GM21367 (cell line): ENCODE data around the gene SEZ6L.

Experiments used
- ATAC-seq: cut with Tn5 transposase; IDR thresholded peaks from one replicate; pipeline ENCODE4 v1.9.1; 2021; ENCODE audit not compliant: unreplicated experiment

Gene SEZ6L

DNA sequence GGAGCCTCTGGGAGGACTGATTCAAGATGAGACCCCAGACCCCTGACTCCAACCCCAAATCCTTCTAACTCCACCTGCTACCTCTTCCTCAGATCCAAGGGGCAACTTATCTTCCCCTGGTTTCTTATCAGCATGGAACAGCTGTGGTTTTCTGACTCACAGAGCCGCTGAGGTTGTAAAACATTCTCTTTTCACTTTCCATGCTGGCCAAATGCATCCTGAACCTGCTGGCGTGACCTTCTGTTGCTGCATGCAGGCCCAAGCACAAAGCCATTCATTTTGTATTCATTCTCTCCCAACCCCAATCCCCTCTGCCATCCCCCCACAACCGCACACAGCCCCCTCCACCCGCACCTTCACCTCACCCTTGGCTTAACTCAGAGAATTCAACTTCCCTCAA, 70.3 kb downstream of the SEZ6L start:
- ATAC-seq: no peak

DNA sequence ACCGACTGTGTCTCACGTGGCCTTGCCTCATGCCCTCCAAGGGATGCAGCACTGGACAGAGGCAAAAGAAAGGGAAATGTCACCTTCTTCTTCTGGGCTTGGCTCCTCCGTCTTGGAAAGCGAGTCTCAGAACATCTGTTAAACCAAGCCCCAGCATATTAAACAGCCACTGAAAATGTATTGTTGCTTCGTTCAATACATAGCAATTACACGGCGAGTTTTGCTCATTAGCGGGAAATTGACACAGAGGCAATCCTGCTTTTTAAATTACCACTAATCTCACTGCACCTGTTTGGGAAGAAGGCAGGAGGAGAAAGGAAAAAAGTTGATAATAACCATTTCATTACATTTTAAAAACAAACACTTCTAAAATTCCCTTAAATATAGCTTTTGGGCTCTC, 72.1 kb downstream of the SEZ6L start:
- no peak for ATAC-seq

DNA sequence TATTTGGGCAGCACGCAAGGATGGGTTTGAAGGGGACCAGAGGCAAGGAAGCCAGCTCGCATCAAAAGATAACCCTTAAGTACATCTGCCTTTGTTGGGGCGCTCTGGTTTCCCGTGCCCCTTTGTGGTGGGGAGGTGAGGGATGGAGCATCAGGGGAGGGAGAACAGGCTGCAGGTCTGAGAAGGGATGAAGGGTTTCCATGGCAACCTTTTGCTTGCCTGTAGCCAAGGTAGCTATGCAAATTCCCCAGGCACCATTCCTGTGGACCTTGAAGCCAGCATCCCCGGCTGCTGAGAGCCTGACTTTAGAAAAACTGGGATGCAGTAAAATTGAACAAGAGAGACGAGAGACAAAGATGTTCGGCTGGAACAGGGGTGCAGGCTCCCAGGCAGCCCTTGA, 75.7 kb downstream of the SEZ6L start:
- no peak for ATAC-seq

DNA sequence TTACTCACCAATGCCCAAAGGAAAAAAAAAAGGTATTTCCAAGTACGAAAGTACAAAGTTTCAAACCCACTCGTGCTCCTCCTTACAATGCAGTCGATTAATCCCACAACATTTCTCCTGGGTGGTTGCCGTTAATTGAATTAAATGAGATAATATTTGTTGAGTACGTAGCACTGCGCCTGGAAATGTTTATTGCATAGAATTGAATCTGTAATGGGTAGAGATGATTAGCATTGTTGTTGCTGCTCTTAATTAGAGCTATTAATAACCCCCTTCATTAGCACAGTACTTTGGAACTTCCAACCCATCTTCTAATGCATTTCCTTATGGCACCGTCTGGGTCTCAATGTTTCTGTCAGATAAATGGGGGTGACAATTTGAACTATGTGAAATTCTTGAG, 77.3 kb downstream of the SEZ6L start:
- no peak for ATAC-seq

DNA sequence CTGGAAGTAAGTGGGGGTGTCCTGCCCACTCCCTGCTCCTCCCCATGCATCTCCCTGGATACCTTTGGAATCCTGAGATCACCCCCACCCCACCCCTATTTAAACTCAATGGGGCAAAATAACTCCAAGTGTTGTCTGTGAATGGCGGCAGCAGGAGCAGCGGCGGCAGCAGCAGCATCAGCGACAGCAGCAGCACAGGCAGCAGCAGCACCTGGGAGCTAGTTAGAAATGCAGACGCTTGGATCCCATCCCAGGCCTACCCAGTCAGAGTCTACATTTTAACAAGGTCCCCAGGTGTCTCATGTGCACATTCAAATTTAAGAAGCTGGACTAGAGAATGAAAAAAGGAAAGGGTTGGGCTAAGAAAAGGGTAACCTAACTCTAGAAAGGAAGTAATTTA, 82.6 kb downstream of the SEZ6L start:
- no peak for ATAC-seq

DNA sequence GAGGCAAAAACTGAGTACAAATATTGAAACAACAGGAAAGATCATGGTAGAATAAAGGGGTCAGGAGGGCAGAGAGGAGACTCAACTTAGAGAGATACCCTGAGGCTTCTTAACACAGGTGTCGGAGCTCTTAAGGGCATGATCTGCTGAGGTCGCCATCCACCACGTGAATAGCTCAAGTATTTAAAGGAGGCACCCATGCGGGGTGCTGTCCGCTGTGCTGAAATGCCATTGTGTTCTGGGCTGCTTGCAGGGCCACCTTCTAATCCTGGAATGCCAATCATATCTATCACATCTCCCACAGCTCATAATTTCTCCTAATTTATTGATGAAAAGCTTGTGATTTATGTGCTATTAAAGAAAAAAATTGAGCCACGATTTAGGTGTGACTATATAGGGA, 90.2 kb downstream of the SEZ6L start:
- no peak for ATAC-seq

DNA sequence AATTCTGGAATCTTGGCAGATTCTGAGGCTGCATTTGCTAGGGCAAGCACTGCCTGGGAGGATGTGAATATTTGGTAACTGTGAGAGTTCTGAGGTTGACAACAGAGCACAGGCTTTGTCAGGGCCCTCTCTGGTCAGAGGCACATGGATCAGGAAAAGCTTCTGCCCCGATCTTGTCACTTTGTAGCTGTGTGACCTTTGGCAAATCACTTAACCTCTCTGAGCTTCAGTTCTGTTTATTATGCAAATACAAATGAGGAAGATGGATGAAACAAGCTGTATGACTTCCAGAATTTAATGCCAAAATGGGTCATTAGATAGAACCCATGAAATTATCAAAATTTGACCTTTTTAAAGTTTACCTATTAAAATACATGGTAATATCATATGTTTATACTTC, 94.9 kb downstream of the SEZ6L start:
- ATAC-seq: no peak

DNA sequence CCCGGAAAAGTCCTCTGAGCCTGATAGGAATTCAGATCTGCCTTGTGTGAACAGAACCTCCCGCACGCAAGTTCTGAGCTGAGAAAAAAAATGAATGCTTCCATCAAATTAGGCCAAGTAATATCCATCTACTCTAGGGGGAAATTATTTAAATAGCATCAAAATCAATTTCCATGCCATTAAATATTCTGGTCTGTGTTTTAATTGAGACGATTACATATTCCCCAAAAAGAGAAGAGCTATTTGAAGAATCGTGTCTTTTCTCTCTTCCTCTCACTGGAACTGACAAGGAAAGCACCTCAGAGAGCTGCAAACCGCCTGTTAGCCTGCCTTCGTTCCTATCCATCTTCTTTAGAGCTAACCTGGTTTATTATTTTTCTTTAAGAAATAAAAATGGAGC, 96.0 kb downstream of the SEZ6L start:
- ATAC-seq: no peak

DNA sequence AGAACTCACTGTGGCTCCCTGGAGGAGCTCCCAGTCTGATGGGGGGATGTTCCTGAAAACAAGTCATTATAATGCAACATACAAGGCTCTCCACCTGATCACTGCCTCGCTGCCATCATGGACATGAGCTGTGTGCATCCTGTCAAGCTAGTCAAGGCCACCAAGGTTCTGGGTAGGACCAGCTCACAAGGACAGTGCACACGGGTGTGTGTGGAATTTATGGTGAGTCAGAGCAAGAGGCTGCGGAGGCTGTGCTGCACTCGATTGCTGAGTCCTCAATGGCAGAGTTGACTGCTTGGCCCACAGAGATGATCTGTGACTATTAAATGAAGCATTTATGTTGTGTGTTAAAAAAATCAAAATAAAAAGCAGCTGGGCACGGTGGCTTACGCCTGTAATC, 96.6 kb downstream of the SEZ6L start:
- no peak for ATAC-seq

DNA sequence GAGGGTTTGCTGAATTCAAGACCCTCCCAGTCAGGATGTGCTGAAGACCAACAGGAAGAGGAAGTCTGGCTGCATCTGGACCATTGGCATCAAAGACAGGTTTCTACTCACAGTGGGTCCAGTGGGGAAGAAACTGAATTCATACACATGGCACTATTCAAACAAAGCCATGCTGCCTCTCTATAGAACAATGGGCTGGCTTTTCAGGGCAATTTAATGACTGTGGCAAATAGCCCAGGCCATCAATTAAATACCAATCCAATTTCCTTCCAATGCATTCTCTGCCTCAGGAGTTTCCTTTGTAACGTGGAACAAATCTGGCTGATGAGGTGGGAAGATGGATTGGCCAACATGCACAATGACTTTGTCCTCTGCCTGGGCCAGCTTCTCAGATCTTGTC, 98.6 kb downstream of the SEZ6L start:
- ATAC-seq: no peak

DNA sequence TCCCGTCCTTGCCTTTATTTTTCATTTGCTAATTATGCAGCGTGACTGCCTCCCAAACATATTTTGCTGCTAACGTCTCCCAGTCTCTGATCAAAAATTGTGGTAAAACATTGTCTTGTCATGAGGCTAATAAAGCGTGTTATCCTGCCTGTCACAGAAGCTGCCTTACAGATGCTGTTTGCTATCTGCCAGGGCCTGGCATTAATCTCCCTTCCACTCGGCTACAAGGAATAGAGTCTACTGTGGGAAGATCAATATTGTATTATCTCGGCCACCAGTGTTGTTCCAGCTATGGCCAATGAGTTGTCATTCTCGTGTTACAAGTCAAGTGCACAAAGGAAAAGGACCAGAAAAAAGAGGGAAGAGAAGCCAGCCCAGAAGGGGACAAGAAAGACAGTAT, 100.3 kb downstream of the SEZ6L start:
- no peak for ATAC-seq

DNA sequence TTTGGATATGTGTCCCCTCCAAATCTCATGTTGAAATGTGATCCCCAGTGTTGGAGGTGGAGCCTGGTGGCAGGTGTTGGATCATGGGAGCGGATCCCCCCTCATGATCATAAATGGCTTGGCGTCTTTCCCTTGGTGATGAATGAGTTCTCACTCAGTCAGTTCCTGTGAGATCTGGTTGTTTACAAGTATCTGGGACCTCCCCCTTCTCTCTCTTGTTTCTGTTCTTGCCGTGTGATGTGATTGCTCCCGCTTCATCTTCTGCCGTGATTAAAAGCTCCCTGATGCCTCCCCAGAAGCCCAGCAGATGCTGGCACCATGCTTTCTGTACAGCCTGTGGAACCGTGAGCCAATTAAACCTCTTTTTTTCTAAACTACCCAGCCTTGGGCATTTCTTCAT, 102.2 kb downstream of the SEZ6L start:
- no peak for ATAC-seq

DNA sequence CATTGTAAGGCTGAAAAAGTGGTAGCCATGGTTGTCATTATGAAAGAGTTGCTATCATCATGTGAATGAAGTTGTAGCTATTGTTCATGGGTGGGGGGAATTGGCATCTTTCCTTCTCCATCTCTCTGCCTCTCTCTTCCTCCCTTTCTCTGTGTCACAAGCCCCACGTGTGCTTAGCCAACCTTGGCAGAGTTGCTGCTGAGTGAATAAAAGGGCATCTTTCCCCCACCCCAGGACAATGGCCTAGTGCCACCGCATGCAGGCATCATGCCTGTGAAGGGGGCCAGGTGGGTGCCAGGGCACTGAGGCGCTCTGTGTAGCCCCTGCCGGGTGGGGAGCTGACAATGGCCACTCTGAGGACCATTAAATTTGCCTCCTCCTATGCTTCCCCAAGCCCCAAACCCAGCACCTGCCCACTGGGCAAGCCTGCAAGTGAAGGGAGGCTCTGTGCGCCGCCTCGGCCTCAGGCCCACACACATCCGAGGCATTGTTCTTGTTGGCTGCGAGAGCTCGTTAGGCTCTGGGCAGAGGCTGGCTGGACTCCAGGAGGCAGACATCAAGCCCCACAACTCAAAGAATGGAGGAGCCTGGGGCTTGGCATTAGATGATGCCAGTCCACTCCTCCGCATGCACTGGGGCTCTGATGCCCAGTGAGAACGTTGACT, 103.9 kb downstream of the SEZ6L start:
- ATAC-seq: no peak

DNA sequence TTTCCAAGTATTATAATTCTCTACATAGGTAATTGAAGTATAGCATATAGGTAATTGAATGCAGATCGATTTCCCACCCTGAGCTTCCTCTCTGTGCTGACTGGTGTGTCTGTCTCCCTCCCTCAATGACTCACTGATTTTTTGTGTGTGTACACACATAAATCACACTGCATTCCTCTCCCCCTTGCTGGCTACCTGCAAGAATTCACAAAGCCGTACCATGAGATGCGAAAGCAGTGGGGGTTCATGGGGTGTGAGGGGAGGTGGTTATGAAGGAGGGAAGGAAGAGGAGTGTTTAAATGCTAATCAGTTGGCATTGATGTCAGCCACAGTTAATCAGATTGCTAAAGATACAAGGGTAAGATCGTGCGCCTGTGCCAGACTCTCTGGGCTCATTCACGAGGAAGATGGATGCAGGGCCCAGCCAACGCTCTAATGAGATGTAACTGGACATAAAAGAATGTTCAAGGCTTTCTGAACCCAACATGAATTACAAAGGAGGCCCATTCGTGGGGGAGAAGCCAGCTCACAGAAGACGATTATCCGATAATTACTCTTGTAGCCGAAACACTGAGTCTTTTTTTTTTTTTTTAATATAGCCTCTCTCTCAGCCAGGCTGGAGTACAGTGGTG, 107.4 kb downstream of the SEZ6L start:
- ATAC-seq: no peak

DNA sequence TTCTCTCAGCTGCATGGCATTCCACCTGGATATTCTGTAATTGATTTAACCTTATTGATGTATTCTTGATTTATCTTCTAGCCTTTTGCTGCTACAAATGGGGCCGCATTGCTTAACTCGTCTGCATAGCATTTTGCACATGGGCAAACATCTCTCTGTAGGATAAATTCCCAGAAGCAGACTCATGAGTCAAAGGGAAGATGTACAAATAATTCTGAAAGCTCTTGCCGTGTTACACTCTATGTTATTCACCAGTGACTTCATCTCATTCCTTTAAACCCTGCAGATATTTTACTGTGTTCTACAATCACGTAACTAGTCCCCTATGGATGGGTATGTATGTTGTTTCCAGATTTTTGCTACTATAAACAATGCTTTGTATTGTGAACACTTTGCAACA, 112.7 kb downstream of the SEZ6L start:
- no peak for ATAC-seq

DNA sequence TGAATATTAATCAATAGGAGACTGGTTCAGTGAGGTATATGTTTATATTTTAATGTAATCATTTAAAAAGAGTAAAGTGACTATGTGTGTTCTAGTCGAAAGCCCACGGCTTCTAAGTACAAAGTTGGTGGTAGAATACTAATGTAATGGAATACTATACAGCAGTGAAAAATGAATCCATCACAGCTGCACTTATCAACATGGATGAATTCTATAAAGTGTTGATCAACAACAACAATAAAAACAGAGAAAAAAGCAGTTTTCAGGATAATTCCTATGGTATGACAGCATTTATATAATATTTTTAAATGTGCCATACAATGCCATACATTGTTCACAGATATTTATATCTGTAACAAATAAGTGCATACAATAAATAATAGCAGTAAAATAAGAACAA, 114.1 kb downstream of the SEZ6L start:
- ATAC-seq: no peak

DNA sequence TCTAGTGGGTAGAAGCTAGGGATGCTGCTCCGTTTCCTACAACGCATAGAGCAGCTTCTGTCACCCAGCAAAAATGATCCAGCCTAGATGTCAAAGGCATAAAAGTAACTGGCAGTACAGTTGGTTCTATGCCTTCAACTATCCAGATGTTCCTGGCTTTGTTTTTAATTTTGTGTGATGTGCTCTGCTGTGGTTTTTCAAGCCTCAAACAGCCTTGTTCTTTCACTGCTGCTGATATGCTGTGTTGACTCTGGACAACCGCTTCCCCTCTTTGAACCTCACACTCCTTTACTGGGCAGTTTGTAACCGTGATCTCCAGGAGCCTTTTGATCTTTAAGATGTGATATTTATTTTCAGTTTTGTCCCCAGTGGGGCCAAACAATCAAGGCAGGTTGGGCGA, 116.4 kb downstream of the SEZ6L start:
- no peak for ATAC-seq

DNA sequence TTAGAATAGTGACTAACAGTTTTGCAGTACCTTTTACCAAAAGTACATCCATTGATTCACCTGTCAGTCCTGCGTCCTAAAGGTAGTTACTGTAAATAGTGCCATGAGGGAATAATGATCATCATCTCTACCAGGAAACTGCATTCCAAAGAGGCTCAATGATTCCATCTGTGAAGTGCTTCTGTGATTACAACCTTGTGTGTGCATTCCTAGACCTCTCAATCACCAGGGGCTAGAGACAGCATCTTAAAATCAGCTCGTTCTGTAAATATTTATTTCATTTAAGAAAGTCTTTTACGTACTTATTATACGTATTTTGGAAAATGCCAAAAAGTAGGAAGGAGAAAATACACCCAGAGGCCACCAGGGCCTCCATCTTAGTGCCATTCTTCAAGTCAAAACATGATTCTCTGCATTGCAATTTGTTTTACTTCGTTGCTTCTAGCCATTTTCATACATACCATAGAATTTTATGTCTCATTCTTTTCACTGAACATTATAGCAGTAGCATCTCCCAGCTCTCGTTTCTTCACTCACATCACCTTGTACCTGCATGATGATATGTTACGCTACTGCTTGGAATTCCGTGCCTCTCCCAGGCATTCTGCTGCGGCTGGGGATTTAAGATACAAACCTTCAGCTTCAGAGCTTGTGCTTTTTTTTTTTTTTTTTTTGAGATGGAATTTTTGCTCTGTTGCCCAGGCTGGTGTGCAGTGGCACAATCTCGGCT, 117.0 kb downstream of the SEZ6L start:
- ATAC-seq: no peak

DNA sequence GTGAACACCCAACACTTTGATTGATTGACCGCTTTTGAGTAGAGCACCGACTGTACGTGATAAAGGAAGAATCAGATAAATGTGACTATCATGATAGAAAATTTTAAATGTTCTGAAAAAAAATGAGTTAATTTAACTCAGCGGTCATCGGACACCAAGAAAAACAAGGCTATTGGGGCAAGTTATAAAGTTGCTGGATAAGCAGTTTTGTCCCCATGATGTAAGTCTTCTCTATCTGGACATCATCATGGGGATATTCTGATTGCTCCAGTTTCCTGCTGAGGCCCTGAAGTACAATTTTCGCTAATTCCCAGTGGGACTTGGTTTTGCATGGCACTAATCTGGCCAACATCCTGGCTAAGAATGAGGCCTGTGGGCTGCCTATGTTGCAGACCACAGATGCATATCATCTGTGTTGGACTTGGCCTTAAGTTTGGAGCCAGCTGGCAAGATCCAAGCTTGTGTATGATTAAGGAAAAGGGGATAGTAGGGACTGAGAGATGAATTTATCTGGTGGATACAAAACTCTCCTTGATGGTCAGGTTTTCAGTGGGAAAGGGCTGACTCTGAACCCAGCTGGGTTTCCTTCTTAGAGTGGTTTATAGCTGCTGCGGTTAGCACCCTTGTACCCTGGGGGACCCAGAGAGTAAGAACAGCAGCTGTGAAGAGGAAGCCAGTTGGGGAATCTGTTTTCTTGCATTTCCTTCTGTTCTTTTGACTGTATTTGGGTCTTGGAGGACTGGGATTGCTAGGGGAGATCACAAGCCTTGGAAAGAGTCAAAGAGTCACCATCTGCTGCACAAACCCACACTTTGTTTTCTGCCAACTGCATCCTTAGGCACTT, 118.3 kb downstream of the SEZ6L start:
- ATAC-seq: no peak

DNA sequence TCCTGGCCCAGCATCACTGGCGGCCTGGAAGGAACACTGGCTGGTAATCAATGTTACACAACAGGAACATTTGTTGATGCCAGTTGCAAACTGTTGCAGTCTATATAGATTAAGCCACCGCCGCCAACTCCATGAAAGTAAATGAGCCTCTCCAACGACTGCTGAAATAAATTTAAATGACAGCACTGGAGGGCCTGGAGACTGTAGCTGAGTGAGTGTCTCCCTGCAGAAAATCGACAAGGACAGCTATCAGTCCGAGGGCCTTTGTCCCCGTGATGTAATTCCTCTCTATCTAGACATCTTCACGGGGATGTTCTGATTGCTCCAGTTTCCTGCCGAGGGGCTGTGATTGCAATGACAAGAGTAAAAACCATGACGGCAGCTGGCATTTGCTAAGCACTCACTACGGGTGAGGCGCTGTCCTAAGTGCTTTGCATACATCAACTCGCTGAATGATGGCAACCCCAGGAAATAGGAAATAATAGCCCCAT, 120.4 kb downstream of the SEZ6L start:
- ATAC-seq: no peak

DNA sequence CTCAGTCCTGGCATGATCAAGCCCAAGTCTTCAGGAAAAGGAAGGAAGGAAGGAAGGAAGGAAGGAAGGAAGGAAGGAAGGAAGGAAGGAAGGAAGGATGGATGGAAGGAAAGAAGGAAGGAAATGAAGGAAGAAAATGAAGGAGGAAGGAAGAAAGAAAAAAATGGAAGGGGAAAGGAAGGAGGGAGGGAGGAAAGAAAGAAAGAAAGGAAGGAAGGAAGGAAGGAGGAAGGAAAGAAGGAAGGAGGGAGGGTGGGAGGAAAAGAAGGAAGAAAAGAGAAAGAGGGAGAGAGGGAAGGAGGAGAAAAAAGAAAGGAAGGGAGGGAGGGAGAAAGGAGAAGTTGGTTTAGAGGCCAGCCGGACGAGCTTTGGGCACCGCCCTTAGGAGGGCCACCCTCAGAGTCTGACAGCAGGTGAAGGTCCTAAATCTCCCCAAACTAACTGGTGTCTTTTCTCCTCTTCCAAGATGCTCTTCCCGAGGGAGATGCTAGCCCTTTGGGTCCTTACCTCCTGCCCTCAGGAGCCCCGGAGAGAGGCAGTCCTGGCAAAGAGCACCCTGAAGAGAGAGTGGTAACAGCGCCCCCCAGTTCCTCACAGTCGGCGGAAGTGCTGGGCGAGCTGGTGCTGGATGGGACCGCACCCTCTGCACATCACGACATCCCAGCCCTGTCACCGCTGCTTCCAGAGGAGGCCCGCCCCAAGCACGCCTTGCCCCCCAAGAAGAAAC, 122.8 kb downstream of the SEZ6L start:
- ATAC-seq: no peak
